GM19025 (cell line): ENCODE measurements around the gene NOB1.
"Not testable (repeated sequence)": the region's sequence is repeated elsewhere in the genome, so short reads cannot be mapped to it uniquely, and the experiment has no call there.

Source experiments
- ATAC-seq: cut with Tn5 transposase; IDR thresholded peaks from one replicate; pipeline ENCODE4 v1.9.1; 2021; ENCODE audit warnings: mild to moderate bottlenecking, low read depth, moderate library complexity; ENCODE audit not compliant: unreplicated experiment

The NOB1 gene

DNA sequence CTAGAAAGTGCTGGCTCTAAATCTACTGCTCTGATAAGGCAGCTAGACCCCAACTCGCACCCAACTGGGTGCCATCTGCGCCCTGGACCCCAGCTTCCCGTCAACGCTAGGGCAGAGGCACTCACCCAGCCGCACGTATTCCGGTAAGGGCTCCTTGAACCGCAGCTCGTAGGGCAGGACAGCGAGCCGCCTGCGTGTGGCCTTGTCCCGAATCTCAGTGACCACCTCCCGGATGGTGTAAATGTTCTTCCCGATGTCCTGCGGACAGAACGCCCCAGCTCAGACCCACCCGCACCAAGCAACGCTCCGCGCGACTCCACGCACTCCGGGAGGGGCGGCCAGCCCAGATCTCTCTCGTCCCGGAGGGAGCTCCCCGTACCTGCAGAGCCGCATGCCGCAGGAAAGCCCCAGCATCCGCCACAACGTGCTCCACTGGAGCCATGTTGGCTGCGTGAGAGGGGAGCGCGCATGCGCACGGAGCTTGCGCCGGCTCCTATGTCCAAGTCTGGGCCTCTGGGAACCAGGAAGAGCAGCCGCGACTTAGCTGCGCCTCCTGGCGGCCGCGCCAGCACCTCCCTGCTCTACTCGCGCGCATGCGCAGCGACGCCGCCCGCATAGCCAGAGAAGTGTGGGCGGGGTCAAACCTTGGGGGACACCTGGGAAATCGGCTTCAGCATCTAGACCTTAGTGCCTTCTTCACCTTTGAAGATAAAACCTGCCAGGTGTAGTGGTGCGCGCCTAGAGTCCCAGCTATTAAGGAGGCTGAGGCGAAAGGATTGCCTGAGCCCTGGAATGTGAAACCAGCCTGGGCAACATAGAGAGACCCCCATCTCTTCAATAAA, at the start of gene NOB1:
Gene NOB1, minus strand, starts transcription at position 458 of the 842 bp plus-strand sequence. Its CDS starts 16 bp downstream, at position 442.
- ATAC-seq: peak; percentile 91

DNA sequence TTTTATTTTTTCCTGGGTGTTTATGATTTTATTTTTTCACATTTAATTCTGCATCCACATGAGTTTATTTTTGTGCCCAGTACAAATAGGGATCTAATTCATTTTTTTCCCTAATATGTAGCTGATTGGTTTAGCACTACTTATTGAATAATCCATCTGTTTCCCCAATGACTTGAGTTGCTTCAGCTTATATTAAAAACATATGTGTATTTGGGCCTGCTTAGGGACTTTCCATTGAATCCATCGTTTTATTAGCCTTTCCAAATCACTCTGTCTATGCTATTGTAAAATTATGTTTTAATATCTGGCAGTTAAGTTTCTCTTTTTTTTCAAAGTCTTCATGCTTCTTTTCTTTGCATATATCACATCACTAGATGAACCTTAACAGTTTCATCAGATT, 49.6 kb upstream of the NOB1 start:
- ATAC-seq: no peak

DNA sequence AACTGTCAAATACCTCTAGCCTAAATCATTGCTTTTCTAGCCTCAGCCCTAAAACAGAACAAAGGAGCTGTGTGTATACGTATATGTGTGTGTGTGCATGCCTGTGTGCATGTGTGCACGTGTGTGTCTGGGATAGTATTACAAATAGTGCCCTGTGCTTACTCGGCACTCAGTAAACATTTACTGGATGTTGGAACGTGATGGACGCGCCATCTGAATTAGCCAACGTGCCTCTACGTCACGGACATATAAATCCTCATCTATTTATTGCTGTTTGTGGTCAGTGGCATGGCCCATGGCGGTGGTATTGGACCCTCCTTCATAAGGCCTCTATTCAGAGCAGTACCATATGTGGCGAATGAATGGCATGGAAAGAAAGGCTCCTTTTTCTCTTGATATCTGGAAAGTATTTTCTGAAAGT, 44.9 kb upstream of the NOB1 start:
- no peak for ATAC-seq

DNA sequence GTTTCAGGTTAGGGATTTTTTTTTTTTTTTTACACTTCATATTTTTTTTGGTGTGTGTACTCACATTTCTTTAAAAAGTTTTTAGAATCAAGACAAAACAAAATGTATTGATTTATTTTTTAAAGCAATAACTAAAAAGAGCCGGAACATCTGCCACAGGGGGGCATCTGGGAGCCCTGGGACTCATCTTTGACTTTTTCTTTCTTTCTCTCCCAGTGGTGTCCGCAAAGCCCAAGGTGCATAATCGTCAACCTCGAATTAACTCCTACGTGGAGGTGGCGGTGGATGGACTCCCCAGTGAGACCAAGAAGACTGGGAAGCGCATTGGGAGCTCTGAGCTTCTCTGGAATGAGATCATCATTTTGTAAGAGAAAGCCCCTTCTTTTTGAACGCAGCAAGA, 43.7 kb upstream of the NOB1 start:
- no peak for ATAC-seq

DNA sequence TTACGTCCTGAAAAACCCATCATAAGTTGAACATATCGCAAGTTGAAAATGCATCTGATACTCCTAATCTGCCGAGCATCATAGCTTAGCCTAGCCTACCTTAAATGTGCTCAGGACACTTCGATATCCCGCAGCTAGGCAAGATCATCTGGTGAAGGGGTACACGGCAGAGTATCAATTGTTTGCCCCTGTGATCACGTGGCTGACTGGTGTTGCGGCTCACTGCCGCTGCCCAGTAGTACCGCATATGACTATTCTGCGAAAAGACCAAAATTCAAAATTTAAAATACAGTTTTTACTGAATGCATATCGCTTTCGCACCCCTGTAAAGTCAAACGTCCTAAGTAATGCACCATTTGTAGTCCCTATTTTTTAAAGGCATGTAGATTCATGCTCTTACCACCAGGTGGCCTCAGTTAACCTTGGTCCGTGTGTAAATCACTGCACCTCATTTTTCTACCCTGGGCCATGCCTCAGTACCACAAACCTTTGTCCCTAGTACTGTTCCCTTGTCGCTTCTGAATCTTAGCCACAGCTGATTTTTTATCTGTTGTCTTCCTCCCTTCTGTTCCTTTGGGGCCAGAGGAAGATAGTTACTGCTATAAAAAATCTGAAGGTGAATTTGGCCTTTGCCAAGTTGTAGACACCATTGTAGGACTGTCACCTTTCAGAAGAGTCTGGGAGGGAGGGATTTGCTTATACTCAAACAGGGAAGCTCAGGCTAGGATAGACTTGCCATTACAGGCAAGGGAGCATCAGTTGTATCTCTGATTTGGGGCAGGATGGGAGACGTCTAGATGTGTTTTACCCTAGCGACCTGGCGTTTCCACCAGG, 41.8 kb upstream of the NOB1 start:
- no peak for ATAC-seq

DNA sequence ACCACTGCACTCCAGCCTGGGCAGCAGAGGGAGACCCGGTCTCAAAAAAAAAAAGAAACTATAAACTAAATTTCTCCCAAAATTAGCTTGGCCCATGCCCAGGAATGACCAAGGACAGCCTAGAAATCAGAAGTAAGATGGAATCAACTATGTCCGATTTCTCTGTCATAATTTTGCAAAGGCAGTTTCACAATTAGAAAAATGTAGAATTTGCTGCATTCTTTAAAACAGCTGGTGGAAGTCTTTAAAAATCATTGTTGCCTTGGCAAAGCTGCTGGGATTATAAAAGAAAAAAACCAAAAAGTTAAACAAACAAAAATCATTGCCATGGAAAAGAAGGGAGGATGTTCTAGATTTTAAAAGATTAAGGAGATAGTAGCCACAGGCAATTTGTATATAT, 39.8 kb upstream of the NOB1 start:
- no peak for ATAC-seq

DNA sequence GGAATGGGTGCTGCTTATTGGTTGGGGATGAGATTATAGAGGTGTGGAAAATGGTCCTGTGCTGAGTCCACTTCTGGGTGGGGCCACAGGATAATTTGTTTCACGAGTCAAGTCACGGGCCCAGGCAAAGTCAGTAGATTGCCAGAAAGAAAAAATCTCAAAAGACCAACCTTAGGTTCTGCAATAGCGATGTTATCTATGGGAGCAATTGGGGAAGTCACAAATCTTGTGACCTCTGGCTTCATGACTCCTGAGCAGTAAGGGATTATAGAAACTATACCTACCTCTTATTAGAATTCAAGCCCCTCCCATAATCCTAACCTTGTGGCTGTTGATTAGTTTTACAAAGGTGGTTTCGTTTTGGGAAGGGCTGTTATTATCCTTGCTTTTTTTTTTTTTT, 38.8 kb upstream of the NOB1 start:
- ATAC-seq: no peak

DNA sequence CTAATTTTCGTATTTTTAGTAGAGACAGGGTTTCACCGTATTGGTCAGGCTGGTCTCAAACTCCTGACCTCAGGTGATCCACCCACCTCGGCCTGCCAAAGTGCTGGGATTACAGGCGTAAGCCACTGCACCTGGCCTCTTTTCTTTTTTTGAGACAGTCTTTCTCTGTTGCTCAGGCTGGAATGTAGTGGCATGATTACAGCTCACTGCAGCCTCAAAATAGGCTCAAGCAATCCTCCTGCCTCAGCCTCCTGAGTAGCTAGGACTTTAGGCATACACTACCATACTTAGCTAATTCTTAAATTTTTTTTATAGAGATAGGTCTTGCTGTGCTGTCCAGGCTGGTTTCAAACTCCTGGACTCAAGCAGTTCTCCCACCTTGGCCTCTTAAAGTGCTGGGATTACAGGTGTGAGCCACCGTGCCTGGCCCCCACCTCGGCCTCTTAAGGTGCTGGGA, 36.7 kb upstream of the NOB1 start:
- ATAC-seq: not testable (repeated sequence)

DNA sequence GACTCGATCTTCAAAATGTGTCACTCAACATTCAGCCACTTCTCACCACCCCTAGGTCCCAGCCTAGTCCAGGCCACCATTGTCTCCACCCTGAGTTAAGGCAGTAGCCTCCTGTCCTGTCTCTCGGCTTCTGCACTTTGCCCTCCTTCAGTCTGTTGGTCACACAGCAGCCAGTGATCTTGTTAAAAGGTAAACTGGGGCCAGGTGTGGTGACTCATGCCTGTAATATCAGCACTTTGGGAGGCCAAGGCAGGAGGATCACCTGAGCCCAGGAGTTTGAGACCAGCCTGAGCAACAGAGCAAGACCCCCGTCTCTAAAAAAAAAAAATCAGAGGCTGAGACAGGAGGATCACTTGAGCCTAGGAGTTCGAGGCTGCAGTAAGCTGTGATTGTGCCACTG, 33.2 kb upstream of the NOB1 start:
- no peak for ATAC-seq

DNA sequence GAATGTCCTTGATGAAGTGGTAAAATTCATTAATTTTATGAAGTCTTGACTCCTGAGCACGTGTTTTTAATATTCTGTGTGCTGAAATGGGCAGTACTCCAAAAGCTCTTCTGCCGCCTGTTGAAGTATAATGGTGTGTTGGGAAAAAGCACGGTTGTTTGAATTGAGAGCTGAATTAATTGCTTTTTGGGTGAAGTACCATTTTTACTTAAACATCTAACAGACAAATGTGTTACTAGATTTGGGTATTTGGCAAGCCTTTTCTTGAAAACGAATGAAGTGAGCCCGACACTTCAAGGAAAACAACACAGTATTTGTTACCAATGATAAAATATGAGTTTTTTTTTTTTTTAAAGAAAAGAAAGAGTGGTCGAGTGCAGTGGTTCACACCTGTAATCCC, 29.9 kb upstream of the NOB1 start:
- no peak for ATAC-seq

DNA sequence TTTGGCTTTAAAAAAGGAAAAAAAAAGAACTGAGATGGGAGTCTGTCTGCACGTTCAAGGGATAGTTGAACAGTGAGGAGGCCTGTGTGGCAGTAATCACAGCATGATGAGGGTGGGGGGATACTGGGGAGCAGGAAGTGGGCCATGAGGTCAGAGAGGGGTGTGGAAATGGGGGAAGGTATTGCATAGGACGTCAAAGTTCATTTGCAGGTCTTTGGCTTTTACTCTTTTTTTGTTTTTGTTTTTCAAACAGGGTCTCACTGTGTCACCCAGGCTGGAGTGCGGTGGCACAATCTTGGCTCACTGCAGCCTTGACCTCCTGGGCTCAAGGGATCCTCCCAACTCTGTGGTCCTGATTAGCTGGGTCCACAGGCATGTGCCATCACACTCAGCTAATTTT, 26.4 kb upstream of the NOB1 start:
- ATAC-seq: no peak

DNA sequence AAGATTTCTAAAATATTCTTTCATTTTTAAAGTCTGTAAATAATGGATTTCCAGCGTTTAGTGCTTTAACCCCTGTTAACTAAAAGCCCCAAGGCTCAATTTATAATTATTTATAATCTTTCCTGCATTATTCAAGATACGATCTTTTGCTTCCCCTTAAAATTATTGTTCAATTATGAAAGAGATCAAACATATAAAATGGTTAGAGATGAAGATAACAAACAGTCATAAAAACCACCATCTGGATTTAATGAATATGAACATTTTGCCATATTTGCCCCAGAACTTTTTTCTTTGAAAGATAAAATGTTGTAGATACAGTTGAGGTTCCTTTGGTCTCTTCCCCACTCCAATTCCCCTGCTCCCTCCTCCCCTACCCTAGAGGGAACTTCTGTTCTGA, 25.0 kb upstream of the NOB1 start:
- ATAC-seq: no peak

DNA sequence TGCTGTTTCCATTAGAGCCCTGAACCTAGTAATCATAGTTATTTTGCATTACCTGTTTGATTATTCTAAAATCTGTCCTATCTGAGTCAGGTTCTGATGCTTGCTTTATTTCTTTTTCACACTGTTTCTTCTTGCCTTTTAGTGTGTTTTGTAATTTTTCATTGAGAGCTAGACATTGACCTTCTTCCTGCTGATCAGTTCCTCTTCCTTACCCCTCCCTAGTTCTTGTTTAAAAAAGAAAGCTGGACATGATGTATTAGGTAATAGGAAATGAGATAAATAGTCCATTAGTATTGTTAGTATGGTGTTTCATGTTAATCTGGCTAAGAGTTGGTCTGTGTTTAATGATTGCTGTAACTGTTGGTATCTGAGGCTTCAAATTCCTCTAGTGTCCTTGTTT, 20.8 kb upstream of the NOB1 start:
- ATAC-seq: no peak

DNA sequence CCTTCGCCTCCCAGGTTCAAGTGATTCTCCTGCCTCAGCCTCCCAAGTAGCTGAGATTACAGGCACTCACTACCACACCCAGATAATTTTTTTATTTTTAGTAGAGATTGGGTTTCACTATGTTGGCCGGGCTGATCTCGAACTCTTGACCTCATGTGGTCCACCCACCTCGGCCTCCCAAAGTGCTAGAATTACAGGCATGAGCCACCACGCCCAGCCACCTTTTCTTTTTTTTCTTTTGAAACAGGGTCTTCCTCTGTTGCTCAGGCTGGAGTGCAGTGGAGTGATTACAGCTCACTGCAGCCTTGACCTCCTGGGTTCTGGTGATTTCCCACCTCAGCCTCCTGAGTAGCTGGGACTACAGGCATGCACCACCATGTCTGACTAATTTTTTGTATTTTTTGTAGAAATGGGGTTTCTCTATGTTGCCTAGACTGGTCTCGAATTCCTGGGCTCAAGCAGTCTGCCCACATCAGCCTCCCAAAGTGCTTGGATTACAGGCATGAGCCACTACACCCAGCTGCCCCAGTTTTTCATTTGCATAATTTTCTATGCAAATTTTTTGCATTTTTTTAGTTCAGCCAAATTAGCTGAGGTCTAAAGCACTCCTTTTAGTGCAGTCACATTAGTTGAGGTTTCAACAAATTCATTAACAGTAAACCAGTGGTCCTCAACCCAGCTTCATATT, 18.7 kb upstream of the NOB1 start:
- ATAC-seq: peak; percentile 61

DNA sequence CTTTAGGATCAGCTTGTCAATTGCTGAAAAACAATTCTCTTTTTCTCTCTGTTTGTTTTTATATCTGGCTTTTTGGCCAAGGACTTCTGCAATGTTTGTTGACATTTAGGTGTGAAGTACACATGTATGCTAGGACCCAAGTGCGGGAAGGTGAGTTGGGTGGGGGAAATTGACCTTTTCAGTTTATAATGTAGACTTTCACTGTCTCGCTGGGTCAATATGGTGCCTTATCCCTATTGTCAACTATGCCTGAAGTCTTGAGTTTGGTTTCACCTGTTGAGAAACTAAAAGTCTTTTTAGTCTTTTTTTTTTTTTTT, 16.9 kb upstream of the NOB1 start:
- no peak for ATAC-seq

DNA sequence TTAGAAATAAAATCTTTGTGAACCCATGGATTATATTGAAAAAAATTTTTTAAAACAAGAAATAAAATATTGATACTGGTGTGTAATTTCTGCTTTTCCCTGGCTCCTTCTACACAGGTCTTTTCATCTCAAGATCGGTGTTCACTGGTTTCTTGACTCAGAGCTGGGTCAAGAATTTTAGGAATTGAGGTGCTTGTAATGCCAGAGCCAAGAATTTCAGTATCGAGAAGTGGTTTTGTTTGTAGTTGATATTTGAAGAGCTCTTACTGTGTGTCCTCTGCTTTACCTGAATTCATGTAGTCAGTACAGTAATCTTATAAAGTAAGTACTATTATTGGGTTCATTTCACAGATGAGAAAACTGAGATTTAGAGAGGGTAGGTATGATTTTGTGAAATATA, 14.7 kb upstream of the NOB1 start:
- ATAC-seq: no peak

DNA sequence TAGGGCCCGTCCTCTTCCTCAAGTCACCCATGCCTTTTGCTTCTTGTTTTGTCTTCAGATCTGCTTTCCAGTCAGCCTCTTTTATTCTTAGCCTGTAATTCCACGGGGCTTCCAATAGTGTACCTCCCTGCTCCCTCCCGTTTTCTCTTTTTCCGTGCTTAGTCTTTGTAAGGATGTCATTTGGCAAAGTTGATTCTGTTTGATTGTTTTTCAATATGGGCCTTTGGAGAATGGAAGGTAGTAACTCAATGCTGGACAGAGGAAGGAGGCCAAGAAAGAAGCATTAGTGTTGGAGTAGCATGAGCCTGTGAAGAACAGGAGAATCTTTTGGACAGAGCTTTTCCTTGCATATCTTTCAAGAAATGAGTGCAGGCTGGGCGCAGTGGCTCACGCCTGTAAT, 13.9 kb upstream of the NOB1 start:
- no peak for ATAC-seq

DNA sequence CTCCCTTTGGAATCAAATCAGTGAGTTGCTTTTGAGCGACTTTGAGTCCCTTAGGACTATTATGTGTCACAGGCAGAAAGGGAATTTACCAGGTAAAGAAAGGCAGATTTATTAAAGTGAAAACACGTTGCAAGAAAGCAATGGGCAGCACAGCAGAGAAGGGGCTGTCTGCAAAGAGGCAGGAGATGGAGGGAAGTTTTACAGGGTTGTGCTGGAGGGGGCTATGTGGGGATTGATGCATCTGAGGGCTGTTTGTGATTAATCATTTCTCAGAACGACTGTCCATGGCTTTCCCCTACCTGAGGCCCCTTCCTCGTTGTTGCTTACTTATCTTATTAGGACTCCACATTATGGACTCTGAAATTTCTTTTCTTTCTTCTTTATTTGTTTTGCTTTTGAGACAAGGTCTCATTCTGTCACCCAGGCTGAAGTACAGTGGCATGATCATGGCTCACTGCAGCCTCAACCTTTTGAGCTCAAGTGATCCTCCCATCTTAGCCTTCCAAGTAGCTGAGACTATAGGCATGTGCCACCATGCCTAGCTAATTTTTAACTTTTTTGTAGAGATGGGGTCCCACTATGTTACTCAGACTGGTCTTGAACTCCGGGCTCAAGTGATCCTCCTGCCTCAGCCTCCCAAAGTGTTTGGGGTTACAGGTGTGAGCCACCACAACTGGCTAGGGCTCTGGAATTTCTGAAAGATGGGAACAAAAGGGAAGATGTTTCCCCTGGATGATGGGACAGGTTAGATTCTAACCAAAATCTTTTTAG, 12.9 kb upstream of the NOB1 start:
- ATAC-seq: no peak

DNA sequence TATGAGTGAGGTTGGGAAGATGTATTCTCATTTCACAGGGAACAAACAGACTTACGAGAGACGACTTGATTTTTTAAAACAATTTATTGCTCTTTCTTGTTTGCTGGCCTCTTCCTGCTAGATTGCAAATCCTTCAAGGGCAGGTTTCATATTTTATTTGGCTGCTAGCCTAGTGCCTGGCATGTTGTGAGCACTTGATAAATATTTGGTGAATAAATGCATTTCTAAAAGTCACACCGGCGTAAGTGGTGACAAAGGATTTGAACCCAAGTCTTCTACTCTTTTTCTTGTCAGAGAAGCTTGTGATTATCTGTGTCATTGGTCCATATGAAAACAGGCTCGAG, 8.8 kb upstream of the NOB1 start:
- ATAC-seq: no peak

DNA sequence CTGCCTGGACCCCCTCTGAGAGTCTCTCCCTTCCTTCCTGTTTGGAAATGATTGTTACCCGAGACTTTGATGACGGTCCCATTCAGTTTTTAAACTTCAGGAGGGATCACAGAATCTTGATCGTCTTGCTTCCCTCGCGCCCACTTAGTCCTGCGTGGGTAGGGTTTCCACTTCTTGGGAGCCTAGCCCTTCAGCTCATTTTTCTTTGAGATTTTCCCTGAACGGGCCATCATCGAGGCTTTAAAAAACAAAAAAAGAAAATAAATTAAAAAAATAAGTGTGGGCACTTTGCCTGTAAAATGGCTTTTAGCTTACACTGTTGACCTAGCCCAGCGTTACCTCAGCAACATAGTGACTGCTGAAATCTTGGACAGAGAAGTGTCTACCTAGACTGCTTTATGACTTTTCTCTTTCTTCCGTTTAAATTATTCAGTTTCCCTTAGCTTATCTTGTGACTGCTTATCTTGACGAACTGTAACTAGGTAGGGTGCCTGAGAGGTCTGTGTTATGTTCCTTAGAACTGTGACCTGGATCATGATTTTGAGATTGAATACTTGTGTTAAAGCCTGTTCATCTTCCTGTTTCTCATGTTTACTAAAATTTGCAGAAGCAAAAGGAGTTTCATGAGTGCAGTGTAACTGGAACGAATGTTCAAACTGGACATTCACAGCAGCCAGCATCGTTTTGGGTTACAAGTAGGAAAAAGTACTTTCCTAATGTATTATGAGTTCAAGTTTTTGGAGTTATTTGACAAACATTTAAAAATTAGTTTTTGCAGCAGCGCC, 8.3 kb upstream of the NOB1 start:
- ATAC-seq: no peak
